HG02759 (cell line): ENCODE data around the gene UBR4.

ENCODE experiments used
- ATAC-seq: cut with Tn5 transposase; IDR thresholded peaks from one replicate; pipeline ENCODE4 v1.9.1; 2021; ENCODE audit warnings: mild to moderate bottlenecking, moderate library complexity; ENCODE audit not compliant: unreplicated experiment

UBR4 gene

DNA sequence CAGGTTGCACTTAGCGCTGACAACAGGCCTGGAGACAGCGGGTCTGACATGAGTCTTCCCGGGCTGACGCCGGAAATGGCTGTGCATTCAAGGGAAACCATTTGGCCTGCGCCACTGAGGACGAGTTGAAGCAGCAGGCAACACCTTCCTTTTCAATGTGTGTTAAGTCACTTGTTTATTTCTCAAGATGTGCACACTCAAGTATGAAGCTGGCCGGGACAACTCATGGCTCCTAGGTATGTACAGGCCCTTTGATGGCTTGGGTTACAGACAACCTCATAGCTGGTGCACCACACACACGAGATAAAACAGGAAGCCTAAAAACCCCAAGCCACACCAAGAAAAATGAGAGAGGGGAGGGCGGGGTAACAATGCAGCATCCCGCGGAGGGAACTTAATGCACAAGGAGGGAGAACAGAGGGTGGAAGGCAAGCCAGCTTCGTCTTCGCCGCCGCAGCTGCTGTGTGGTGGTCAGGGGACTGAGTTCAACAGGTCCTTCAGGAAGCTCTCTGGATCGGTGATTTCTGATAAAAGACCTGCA, 135.6 kb downstream of the UBR4 start:
- ATAC-seq: no peak

DNA sequence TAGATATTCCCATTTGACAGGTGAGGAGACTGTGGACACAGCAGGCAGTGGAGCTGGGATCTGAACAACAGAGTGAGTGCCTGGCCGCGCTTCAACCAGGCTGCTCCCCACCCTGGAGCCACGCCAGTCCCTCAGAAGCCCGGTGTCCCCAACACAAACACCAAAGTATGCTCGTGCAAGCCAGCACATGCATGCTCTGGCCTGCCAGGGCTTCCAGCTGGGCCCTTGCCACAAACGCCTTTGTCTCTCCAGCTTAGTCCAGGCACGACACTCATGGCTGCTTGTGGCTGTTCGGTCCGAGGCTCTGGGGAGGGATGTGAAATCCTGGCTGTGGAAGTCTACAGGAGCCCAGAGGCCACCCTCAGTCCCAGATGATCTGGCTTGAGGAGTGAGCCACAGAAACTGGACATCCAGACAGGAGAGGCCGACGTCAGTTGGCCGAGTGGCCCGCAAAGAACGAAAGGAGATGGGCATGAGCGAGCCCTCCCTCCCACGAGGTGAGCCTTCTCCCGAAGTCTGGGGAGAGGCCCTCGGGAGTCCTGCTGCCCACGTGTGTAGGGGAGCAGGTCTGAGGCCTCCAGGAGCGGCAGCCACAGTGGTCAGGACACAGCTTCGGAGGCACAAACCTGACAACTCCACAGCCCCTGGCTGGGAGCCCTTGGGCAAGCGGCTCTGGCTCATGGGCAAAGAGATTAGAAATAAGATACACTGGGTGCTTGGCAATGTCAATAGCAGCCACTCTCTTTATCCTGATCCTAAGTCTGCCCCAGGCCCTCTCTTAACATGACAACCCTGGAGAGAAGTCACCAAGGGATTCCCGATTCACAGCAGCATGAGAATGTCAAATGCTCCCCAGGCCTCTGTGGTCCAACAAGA, 136.5 kb downstream of the UBR4 start:
- no peak for ATAC-seq

DNA sequence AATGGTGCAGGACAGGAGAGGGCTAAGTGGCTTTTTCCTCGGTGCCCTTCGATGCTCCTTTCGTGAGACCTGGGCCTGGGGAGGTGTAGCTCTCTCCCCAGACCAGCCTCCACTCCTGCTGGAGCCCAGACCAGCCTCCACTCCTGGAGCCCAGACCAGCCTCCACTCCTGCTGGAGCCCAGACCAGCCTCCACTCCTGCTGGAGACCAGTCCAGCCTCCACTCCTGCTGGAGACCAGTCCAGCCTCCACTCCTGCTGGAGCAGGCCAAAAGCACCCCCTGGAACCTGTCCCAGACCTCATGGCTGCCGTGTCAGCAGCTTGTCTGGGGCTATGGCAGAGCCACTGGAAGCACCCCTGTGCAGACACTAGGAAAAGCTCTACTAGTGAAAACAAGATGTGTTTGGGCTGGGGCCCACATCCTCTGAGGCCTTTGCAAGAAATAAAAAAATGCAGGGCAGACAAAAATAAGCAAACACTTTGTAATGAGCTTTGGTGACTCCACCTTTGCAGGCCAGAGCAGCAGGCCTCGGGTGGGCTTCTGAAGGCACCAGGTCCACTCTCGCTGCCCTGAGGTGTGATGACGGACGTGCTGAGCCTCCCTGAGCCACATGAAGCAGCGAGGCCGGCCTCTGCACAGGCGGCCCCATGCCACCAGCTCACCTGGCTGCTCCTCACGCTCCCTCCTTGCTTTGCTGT, 137.6 kb downstream of the UBR4 start:
- ATAC-seq: no peak

DNA sequence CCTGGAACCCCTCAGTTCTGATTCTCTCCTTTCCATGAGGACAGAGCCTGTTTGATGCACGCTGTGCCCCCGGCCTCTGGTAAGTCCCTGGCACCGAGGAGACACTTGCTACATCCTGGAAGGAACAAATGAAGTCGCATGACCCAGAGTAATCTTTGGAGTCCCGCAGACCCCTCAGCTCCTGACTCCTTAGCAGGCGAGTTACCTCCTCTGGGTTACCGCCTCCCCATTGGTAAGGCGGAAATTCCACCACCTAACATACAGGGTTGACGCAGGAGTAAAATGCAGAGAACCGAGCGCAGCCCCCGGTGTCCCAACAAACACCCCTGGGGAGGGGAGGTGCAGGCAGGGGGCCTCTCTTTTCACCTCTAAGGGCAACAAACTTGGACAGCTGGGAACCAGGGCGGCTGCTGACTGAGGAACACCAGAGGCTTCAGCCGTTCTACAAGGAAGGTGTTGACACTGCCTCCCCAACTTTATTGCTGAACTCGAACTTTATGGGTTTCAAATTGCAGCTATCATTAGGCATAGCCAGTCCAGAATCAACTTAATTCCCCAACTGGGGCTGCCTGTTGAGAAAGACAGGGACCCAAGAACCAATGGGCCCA, 138.3 kb downstream of the UBR4 start:
- no peak for ATAC-seq

DNA sequence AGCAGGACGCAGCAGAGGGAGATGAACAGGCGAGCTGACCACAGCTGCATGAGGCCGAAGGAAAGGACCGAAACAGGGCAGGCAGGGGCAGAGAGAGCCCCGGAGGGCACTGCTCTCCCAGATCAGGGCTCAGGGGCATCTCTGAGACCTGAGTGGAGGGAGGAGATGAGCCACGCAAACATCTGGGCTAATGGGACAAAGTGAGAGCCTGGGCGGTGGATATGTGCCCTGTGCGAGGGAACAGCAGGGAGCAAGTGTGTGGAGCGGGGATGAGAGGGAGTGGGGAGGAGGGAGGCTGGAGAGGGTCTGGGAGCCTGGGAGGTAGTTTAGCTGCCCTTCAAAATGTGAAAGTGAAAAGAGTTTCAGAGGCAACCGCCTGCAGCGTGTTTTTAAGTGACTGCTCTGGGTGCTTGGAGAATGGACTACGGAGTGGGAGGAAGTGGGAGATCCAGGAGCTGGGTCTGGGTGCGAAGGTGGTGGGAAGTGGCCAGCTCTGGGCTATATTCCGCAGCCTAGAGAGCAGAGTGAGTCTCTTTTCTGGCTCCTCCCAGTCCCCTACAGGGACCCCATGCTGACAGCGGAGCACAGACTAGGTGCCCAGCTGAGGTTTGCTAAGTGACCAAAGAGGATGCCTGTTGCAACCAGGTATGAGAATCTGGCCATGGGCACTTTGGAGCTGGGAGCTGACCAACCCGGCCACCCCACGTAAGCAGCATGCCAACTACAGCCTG, 139.0 kb downstream of the UBR4 start:
- ATAC-seq: no peak

DNA sequence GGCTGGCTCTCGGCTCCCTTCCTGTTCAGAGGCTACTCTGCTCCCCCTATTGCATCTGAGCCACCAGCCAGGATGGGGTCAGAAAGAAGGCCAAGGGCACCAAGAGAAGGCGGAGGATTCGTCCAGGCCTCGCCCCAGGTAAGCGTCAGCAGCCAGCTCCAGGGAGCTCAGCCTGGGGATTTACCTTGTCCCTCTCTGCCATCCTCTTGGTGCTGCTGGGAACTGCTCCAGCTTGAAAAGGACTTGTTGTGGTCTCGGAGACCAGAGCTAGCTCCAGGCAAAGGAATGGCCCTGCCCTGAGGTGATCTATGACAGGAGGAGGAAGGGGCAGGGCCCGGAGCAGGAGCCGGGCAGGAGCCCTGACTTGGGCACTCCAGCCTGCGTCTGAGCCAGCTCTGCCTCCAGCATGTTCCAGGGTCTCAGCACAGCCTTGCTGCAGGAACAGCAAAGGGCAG, 139.8 kb downstream of the UBR4 start:
- no peak for ATAC-seq

DNA sequence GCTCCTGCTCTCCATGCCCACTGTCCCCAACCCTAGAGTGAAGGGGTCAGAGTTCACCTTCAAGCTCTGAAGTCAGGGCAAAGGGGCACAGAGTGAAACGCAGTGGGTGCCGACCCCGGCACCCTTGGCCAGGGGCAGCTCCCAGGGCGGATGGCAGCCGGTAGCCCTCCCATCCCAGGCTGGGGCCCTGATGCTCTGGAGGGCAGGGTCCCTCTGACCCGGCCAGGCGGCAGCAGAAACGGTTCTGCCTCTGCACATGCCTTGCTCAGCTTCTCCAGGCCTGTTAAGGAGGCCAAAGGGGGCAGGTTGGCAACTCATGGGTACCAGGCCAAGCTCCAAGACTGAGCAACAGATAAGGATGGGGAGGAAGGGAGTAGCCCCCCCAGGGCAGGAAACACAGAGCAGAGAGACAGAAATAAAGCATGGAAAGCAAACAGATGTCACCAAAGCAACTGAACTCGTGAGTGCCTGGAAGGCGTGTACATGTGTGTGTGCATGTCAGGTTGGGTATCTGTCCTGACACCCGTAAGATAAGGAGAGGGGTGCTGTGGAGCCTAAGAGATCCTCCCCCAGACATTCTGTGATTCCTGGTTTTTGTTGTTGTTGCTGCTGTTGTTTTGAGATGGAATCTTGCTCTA, 141.3 kb downstream of the UBR4 start:
- no peak for ATAC-seq

- no peak for ATAC-seq
Measured at GRCh38 chr1:19067912-19068638, 142.0 kb downstream of the UBR4 start.

GRCh38 chr1:19067182-19067911, 142.7 kb downstream of the UBR4 start:
- no peak for ATAC-seq

DNA sequence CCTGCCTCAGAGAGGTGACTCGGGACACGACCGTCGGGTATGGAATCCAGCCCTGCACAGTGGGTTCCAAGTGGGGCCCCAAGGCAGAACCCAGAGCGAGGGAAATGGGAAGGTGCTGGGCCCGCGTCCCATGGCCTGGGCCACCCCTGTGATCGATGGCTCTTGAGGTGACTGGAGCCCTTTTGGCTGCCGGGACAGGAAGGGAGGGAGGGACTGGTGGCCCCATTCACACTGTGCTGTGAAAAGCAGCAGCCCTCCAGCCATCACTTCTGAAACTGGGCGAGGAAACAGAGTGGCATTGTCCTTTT, 143.2 kb downstream of the UBR4 start:
- ATAC-seq: no peak

GRCh38 chr1:19066248-19066873, 143.7 kb downstream of the UBR4 start:
- no peak for ATAC-seq

GRCh38 chr1:19065526-19066247, 144.4 kb downstream of the UBR4 start:
- no peak for ATAC-seq

GRCh38 chr1:19064906-19065450, 145.1 kb downstream of the UBR4 start:
- ATAC-seq: no peak

DNA sequence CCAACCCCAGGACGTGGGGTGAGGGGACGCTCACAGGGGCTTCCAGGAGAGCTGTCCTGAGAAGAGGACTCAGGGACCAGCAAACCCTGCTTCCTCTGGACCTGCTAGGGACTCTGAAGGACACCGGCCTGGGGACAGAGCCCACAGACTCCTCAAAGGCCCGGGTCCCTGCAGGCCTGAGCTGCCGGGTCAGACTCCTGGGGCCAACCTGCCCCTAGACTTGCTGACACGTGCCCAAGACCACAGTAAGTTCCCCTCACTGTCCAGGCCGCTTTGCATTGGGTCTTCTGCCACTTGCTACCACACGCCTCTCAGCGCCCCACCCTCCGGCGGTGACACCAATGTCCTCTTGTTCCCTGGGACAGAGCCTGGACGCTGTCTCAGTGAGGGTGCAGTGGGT, 146.9 kb downstream of the UBR4 start:
- no peak for ATAC-seq

DNA sequence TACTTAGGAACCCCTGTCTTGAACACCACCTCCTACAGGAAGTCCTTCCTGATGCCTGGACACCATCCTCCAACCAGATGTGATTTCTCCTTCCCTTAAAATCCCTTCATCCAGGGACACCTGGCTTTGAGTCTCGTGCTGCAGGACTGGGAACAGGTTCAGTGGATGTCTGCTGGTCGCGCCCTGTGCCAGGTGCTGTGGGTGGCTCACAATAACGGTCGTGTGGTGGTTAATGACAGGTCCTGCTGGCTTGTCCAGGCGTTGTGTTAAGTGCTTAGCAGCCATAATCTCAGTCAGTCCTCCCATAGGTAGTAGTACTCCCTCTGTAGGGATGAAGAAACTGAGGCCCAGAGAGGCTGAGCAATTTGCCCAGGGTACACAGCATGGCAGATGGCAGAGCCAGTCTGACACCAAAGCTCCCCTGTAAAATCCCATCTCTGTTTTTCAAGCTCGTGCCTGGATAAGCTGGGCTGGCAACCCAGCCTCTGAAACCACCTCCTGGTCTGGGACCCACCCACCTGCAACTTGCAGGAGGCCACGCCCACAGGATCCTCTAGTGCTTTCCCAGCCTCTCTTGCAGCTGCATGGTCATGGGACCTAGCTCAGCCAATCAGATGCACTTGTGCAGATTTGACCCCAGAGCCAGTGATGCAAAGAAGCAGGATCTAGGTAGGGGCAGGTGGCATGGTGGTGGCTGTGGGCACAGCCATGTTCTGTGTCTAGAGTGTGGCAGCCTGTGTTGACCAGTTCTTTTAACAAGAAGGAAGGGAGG, 147.6 kb downstream of the UBR4 start:
- ATAC-seq: no peak

- no peak for ATAC-seq
Measured at GRCh38 chr1:19061798-19062197, 148.3 kb downstream of the UBR4 start.

DNA sequence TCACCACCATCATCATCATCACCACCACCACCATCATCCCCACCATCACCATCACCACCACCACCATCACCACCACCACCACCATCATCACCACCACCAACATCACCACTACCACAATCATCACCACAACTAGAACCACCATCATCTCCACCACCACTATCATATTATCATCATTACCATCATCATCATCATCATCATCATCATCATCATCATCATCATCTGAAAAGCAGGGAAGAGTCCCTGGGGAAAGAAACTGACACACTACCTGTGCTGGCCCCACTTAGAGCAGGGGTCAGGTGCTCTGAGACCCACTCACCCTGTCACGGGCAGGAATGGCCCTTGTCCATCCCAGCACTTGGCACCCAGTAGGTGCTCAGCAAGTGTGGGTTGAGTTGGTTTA, 148.7 kb downstream of the UBR4 start:
- ATAC-seq: no peak
